Fibroblast of lung (primary cell): ENCODE measurements around the gene DGCR8.

ENCODE experiments used
- CTCF ChIP-seq, 2 donors: IDR thresholded peaks in 1 of 2; conservative IDR thresholded peaks in 1 of 2; 1 replicate in 1 of 2; 2 replicates in 1 of 2; pipeline ENCODE4 v1.5.1; 2011 to 2012; ENCODE audit warnings: low read length in 2 of 2, control low read depth in 1 of 2, inconsistent platforms in 1 of 2, low read depth in 1 of 2, mild to moderate bottlenecking in 1 of 2
- EZH2 ChIP-seq: IDR thresholded peaks from 2 replicates; pipeline ENCODE4 v1.5.1; 2012; ENCODE audit warnings: low read length, control low read depth, mild to moderate bottlenecking; ENCODE audit errors: missing control alignments

DNA sequence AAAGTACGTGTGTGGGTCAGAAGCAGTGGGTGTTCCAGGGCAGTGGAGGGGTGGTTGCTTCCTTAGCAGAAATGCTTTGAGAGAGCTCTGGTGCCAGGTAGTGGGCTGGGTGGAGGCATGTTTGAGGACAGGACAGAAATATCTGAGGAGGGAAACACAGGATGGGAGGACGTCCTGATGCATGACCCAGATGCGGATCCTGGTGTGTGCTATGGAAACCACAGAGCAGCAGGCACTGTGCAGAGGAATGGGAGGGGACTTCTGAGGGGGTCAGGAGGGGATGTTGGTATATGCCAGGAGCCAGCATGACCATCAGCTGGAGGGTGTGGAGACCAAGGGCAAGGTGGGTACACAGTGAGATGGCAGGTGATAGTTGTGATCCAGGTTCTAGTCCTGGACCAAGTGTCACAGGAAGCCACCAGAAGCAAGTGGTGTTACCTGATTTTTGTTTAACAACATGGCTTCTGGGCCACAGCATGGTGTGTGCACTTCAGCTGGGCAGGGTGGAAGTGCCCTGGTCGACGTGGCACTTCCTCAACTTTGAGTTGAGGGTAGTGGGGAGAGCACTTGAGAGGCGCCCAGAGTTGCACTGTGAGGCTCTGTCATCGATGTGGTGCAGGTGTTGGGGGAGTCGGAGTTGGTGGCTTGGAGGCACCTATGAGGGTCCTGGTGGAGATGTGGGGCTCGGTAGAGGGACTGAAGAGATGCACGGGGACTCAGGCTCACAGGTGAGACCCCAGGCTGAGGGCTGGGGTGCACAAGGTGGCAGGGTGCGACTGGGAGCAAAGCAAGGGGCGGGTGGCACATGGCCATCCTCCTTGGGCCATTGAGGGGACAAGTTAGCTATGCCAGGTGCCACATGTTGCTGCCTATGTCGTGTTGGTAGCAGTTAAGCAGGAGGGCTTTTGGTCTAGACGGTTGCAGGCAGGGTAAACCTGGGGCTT, 7.5 kb downstream of the DGCR8 start:
- TF ChIP-seq CTCF (conservative IDR thresholded peaks at IDR 0.05 in 1 of 2, IDR thresholded peaks at IDR 0.05 in 1 of 2; ENCODE audit: low read depth in 1 of 2, low read length in 2 of 2) (no peak), EZH2 (no peak)
